ENCODE measurements around the gene CLCN3. TPM values are rescaled to one million over a fixed set of nuclear protein-coding genes. Genes with fewer than 3 reads are reported as not detected.

Gene CLCN3
- total RNA-seq, 1 donor from 2014 or later = 45.9 TPM

- TF ChIP-seq, protein P1, sequence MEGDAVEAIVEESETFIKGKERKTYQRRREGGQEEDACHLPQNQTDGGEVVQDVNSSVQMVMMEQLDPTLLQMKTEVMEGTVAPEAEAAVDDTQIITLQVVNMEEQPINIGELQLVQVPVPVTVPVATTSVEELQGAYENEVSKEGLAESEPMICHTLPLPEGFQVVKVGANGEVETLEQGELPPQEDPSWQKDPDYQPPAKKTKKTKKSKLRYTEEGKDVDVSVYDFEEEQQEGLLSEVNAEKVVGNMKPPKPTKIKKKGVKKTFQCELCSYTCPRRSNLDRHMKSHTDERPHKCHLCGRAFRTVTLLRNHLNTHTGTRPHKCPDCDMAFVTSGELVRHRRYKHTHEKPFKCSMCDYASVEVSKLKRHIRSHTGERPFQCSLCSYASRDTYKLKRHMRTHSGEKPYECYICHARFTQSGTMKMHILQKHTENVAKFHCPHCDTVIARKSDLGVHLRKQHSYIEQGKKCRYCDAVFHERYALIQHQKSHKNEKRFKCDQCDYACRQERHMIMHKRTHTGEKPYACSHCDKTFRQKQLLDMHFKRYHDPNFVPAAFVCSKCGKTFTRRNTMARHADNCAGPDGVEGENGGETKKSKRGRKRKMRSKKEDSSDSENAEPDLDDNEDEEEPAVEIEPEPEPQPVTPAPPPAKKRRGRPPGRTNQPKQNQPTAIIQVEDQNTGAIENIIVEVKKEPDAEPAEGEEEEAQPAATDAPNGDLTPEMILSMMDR (conservative IDR thresholded peaks at IDR 0.05) = no peak
- Mint-ChIP-seq H3K27ac (no peak overlapping the region), H3K4me1 (ENCODE audit: unreplicated experiment) (peaks cover 13% of the 10 kb centered on the region), H3K9me3 (no peaks in the 10 kb centered on the region), H3K27me3 (no peaks in the 10 kb centered on the region), H3K36me3 (no peaks in the 10 kb centered on the region), H3K4me3 (no peak overlapping the region)
- no peak for DNase-seq (ENCODE audit: extremely low spot score, unreplicated experiment)
These were observed 4.8 kb upstream of the CLCN3 start for GRCh38 chr4:169615467-169616106.

DNA sequence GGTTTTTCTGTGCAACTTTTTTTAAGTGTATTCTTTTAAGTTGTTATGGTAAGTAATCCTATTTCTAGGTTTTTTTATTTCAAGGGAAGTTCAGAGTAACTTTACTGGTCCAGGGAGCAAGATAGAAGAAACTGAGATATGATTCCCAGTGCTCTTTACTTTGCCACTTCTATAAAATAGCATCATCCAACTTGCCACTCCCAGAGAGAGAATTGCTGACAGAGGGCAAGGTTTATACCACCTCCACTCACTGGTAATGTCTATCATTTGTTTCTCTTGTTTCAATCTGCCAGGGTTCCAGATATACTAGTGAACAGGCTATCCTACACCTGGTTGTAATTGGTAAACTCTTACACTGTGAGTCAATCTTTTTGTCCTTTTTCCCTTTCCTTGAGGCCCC, 3.5 kb upstream of the CLCN3 start:
- no peak overlapping the region for H3K27ac Mint-ChIP-seq
- H3K9me3 Mint-ChIP-seq = no peaks in the 10 kb centered on the region
- no peaks in the 10 kb centered on the region for H3K27me3 Mint-ChIP-seq
- TF ChIP-seq, protein P1 (conservative IDR thresholded peaks at IDR 0.05) = no peak
- DNase-seq (ENCODE audit: extremely low spot score, unreplicated experiment) = no peak
- no peaks in the 10 kb centered on the region for H3K36me3 Mint-ChIP-seq
- no peak overlapping the region for H3K4me3 Mint-ChIP-seq
- H3K4me1 Mint-ChIP-seq (ENCODE audit: unreplicated experiment) = peaks cover 2% of the 10 kb centered on the region

DNA sequence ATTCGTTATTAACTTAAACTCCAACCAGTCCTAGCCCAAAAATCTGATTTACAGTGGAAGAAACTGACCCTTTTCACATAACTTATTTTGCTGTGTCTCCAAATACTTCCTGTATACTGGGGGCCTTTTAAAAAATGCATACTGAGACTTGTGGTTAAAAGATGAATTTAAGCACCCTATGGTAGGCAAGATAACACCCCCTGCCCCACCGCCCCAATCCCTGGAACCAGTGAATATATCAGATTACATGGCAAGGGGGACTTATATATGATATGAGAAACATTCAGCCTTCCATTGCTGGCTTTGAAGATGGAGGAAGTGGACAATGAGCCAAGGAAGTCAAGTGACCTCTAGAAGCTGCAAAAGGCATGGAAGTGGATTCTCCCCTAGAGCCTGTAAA, 3.1 kb upstream of the CLCN3 start:
- no peaks in the 10 kb centered on the region for H3K4me1 Mint-ChIP-seq (ENCODE audit: unreplicated experiment)
- no peak overlapping the region for H3K4me3 Mint-ChIP-seq
- no peaks in the 10 kb centered on the region for H3K36me3 Mint-ChIP-seq
- no peak for DNase-seq (ENCODE audit: extremely low spot score, unreplicated experiment)
- H3K27ac Mint-ChIP-seq = no peak overlapping the region
- TF ChIP-seq, protein P1 (conservative IDR thresholded peaks at IDR 0.05) = no peak
- no peaks in the 10 kb centered on the region for H3K27me3 Mint-ChIP-seq
- no peaks in the 10 kb centered on the region for H3K9me3 Mint-ChIP-seq

DNA sequence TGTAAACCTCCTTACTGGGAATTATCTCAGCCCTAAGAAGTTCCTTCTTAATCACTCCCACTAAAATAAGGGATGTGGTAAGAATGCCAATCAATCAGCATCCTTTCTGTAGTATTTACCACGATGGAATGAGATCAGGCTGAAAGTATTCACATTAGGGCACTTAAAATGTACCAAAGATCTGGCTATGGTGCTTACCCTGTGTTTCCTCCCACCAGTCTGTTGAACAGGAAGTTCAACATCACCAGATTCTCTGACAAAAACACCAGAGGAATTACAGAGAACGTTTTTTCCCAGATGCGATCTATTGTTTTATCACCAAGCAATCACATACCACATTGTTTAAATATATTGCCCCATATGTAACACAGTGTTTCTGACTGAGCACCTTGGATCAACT, 2.1 kb upstream of the CLCN3 start:
- peak overlapping the region; percentile 99 for H3K4me3 Mint-ChIP-seq
- no peaks in the 10 kb centered on the region for H3K27me3 Mint-ChIP-seq
- no peaks in the 10 kb centered on the region for H3K36me3 Mint-ChIP-seq
- peaks cover 5% of the 10 kb centered on the region for H3K4me1 Mint-ChIP-seq (ENCODE audit: unreplicated experiment)
- no peak for DNase-seq (ENCODE audit: extremely low spot score, unreplicated experiment)
- H3K9me3 Mint-ChIP-seq = no peaks in the 10 kb centered on the region
- peak overlapping the region; percentile 100 for H3K27ac Mint-ChIP-seq
- TF ChIP-seq, protein P1 (conservative IDR thresholded peaks at IDR 0.05) = no peak

DNA sequence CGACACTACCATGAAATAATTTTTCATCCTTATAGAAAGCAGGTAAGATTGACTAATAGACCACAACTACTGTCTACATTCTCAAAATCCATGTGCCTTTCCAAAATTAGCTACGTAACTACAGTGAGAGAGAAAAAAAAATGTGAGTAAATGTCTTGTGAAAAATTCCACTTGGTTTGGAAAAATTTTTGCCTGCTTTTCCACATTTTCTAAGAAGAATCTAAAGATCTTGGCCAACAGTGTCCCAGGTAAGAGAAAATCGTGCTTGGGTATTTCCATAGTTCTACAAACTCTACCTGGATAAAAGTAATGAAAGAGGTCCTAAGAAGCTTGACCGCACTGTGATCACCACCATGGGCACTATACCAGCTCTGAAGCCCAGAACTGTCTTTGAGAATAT, 1.4 kb upstream of the CLCN3 start:
- Mint-ChIP-seq H3K27me3 (no peaks in the 10 kb centered on the region), H3K4me1 (ENCODE audit: unreplicated experiment) (peaks cover 10% of the 10 kb centered on the region), H3K27ac (peak overlapping the region; percentile 100), H3K9me3 (no peaks in the 10 kb centered on the region), H3K36me3 (no peaks in the 10 kb centered on the region), H3K4me3 (peak overlapping the region; percentile 99)
- DNase-seq (ENCODE audit: extremely low spot score, unreplicated experiment) = no peak
- TF ChIP-seq, protein P1 (conservative IDR thresholded peaks at IDR 0.05) = no peak

All from type B pancreatic cell (in vitro differentiated cells).